Smooth muscle cell (in vitro differentiated cells): Measurements from ENCODE around the gene TMEM204. TPM values are rescaled to one million over a fixed set of nuclear protein-coding genes. Genes with fewer than 3 reads are reported as not detected.

Source experiments
- DNase-seq: peaks from one replicate; lab custom pipeline; 2025; ENCODE audit not compliant: unreplicated experiment; lab: John Stamatoyannopoulos, UW
- H2AFZ ChIP-seq: fragments of 200-600 bp; sonication (generic); 2 replicates; pipeline ENCODE4 v1.6.0; 2016; ENCODE audit warnings: antibody characterized with exemption, low read depth, mild to moderate bottlenecking
- H3F3A ChIP-seq: fragments of 200-600 bp; sonication (generic); 2 replicates; pipeline ENCODE4 v1.6.0; 2017; ENCODE audit warnings: antibody characterized with exemption, low read depth
- H3K27ac ChIP-seq: fragments of 200-600 bp; sonication (generic); 2 replicates; pipeline ENCODE4 v1.5.1; 2016; ENCODE audit warnings: low read depth, mild to moderate bottlenecking
- H3K27me3 ChIP-seq: fragments of 200-600 bp; sonication (generic); 2 replicates; pipeline ENCODE4 v1.6.1; 2016; ENCODE audit warnings: low read depth, mild to moderate bottlenecking
- H3K36me3 ChIP-seq: fragments of 200-600 bp; sonication (generic); 2 replicates; pipeline ENCODE4 v1.5.1; 2016; ENCODE audit warnings: low read depth
- H3K4me1 ChIP-seq: fragments of 200-600 bp; sonication (generic); 2 replicates; pipeline ENCODE4 v1.5.1; 2016; ENCODE audit warnings: low read depth
- H3K4me2 ChIP-seq: fragments of 200-600 bp; sonication (generic); 2 replicates; pipeline ENCODE4 v1.6.0; 2016; ENCODE audit warnings: mild to moderate bottlenecking
- H3K4me3 ChIP-seq: fragments of 200-600 bp; sonication (generic); 2 replicates; pipeline ENCODE4 v1.5.1; 2016; ENCODE audit warnings: mild to moderate bottlenecking
- H3K79me2 ChIP-seq: fragments of 200-600 bp; sonication (generic); 2 replicates; pipeline ENCODE4 v1.6.0; 2016; ENCODE audit warnings: low read depth, mild to moderate bottlenecking
- H3K9ac ChIP-seq: fragments of 200-600 bp; sonication (generic); 2 replicates; pipeline ENCODE4 v1.6.0; 2016; ENCODE audit warnings: low read depth
- H3K9me3 ChIP-seq: fragments of 200-600 bp; sonication (generic); replicated peaks from 2 replicates; pipeline ENCODE4 v1.5.1; 2016; ENCODE audit warnings: low read depth
- H4K20me1 ChIP-seq: fragments of 200-600 bp; sonication (generic); 2 replicates; pipeline ENCODE4 v1.6.0; 2016; ENCODE audit warnings: low read depth
- CTCF ChIP-seq: fragments of 200-600 bp; sonication (generic); IDR thresholded peaks from 2 replicates; pipeline ENCODE4 v1.5.1; 2017; ENCODE audit warnings: borderline replicate concordance, mild to moderate bottlenecking, antibody characterized with exemption; ENCODE audit not compliant: insufficient read depth, poor library complexity, severe bottlenecking
- WGBS: methylation state at CpG from one replicate; pipeline ENCODE4 v1.1.7; 2016; ENCODE audit warnings: low lambda C conversion rate; 5-methylcytosine and 5-hydroxymethylcytosine counted together
- polyA plus RNA-seq: library from polyadenylated mRNA; unstranded; fragments of >200 nt; fragmentation: Nextera tagmentation; extraction: Ambion mirVana; gene quantifications from 2 replicates; pipeline ENCODE4 v1.2.1, GENCODE V29; 2016
- total RNA-seq: library from RNA; depleted of rRNA; stranded (reverse); fragments of >200 nt; gene quantifications from 2 replicates; pipeline ENCODE4 v1.2.3, GENCODE V29; 2014

The TMEM204 gene
- total and polyA plus RNA-seq, 2 experiments from 2014 or later, result 0.90 to 4.2 TPM

- no peak overlapping the region for H3K4me2 ChIP-seq
- no peak overlapping the region for H3K27ac ChIP-seq
- no peak for TF ChIP-seq CTCF
- peaks cover 3% of the 10 kb centered on the region for H3F3A ChIP-seq
- 89% methylated on average over 22 of the region's 22 CpGs for WGBS
- H3K4me1 ChIP-seq, result no peaks in the 10 kb centered on the region
- H2AFZ ChIP-seq, result no peak overlapping the region
- H4K20me1 ChIP-seq, result no peaks in the 10 kb centered on the region
- DNase-seq, result no peak
- no peaks in the 10 kb centered on the region for H3K9me3 ChIP-seq
- H3K9ac ChIP-seq, result no peak overlapping the region
- H3K36me3 ChIP-seq, result no peaks in the 10 kb centered on the region
- no peaks in the 10 kb centered on the region for H3K27me3 ChIP-seq
- peaks cover 22% of the 10 kb centered on the region for H3K79me2 ChIP-seq
- H3K4me3 ChIP-seq, result no peak overlapping the region
Observed at GRCh38 chr16:1538804-1539520, 5.5 kb downstream of the TMEM204 start.

GRCh38 chr16:1539720-1540555, 6.5 kb downstream of the TMEM204 start:
- WGBS, result 93% methylated on average over 35 of the region's 35 CpGs
- Histone ChIP-seq H3K27me3 (no peaks in the 10 kb centered on the region), H3K36me3 (no peaks in the 10 kb centered on the region), H3K4me3 (no peak overlapping the region), H3K9ac (no peak overlapping the region), H3K4me1 (no peaks in the 10 kb centered on the region), H2AFZ (no peak overlapping the region), H3K27ac (no peak overlapping the region), H3K4me2 (no peak overlapping the region), H3K79me2 (peaks cover 18% of the 10 kb centered on the region), H3K9me3 (no peaks in the 10 kb centered on the region), H4K20me1 (no peaks in the 10 kb centered on the region), H3F3A (peaks cover 3% of the 10 kb centered on the region)
- no peak for DNase-seq
- no peak for TF ChIP-seq CTCF

GRCh38 chr16:1540556-1540855, 7.0 kb downstream of the TMEM204 start:
- H3K4me2 ChIP-seq, result no peak overlapping the region
- no peaks in the 10 kb centered on the region for H3K9me3 ChIP-seq
- 96% methylated on average over 8 of the region's 8 CpGs for WGBS
- peaks cover 12% of the 10 kb centered on the region for H3K79me2 ChIP-seq
- no peak overlapping the region for H3K4me3 ChIP-seq
- DNase-seq, result no peak
- H3K27me3 ChIP-seq, result no peaks in the 10 kb centered on the region
- H3K27ac ChIP-seq, result no peak overlapping the region
- peaks cover 3% of the 10 kb centered on the region for H3F3A ChIP-seq
- H3K36me3 ChIP-seq, result no peaks in the 10 kb centered on the region
- no peak for TF ChIP-seq CTCF
- H2AFZ ChIP-seq, result no peak overlapping the region
- no peaks in the 10 kb centered on the region for H3K4me1 ChIP-seq
- H4K20me1 ChIP-seq, result no peaks in the 10 kb centered on the region
- H3K9ac ChIP-seq, result no peak overlapping the region
